GM18511 (cell line): ENCODE data around the gene ARHGAP26.

Experiments used
- ATAC-seq: cut with Tn5 transposase; IDR thresholded peaks from one replicate; pipeline ENCODE4 v1.9.1; 2021; ENCODE audit warnings: mild to moderate bottlenecking, moderate library complexity; ENCODE audit not compliant: unreplicated experiment

The ARHGAP26 gene

GRCh38 chr5:142810081-142810480 is 39.9 kb downstream of the ARHGAP26 start:
- ATAC-seq, result no peak

- ATAC-seq, result no peak
Observed at GRCh38 chr5:142810743-142811290, 40.6 kb downstream of the ARHGAP26 start.

- ATAC-seq, result no peak
Observed at GRCh38 chr5:142811866-142812557, 41.8 kb downstream of the ARHGAP26 start.

GRCh38 chr5:142813220-142813619 is 43.0 kb downstream of the ARHGAP26 start:
- no peak for ATAC-seq

- no peak for ATAC-seq
Observed at GRCh38 chr5:142814122-142814521, 43.9 kb downstream of the ARHGAP26 start.

GRCh38 chr5:142815469-142815868 is 45.3 kb downstream of the ARHGAP26 start:
- ATAC-seq, result no peak

GRCh38 chr5:142816531-142817430 is 46.6 kb downstream of the ARHGAP26 start:
- ATAC-seq, result no peak

GRCh38 chr5:142817949-142818431 is 47.8 kb downstream of the ARHGAP26 start:
- ATAC-seq, result no peak

- no peak for ATAC-seq
Observed at GRCh38 chr5:142819292-142819691, 49.1 kb downstream of the ARHGAP26 start.

- ATAC-seq, result no peak
Observed at GRCh38 chr5:142819825-142820224, 49.6 kb downstream of the ARHGAP26 start.

GRCh38 chr5:142820447-142820846 is 50.3 kb downstream of the ARHGAP26 start:
- no peak for ATAC-seq

- no peak for ATAC-seq
Observed at GRCh38 chr5:142821034-142821732, 51.0 kb downstream of the ARHGAP26 start.

GRCh38 chr5:142821733-142822487 is 51.7 kb downstream of the ARHGAP26 start:
- ATAC-seq, result peak; percentile 80

GRCh38 chr5:142823126-142823525 is 52.9 kb downstream of the ARHGAP26 start:
- no peak for ATAC-seq

- no peak for ATAC-seq
Observed at GRCh38 chr5:142823806-142824205, 53.6 kb downstream of the ARHGAP26 start.

GRCh38 chr5:142824391-142824790 is 54.2 kb downstream of the ARHGAP26 start:
- no peak for ATAC-seq

- ATAC-seq, result no peak
Observed at GRCh38 chr5:142825378-142826089, 55.4 kb downstream of the ARHGAP26 start.

- ATAC-seq, result no peak
Observed at GRCh38 chr5:142826093-142826492, 55.9 kb downstream of the ARHGAP26 start.

- peak; percentile 60 for ATAC-seq
Observed at GRCh38 chr5:142826741-142827492, 56.7 kb downstream of the ARHGAP26 start.
